HepG2 (cell line): ENCODE measurements around the gene ARL15. TPM values are rescaled to one million over a fixed set of nuclear protein-coding genes. Genes with fewer than 3 reads are reported as not detected.
A peak's percentile ranks its signal among the peaks of the same experiment; 100 is the strongest.

ENCODE experiments used
- CBFB ChIP-seq: sonication (generic); formaldehyde crosslinking; IDR thresholded peaks from 2 replicates; pipeline ENCODE4 v1.4.0; 2020; ENCODE audit warnings: missing genetic modification reagents
- PHF20 ChIP-seq: sonication (generic); formaldehyde crosslinking; IDR thresholded peaks from 2 replicates; pipeline ENCODE4 v1.5.0; 2020; ENCODE audit warnings: mild to moderate bottlenecking, missing genetic modification reagents
- PHF21A ChIP-seq: sonication (generic); formaldehyde crosslinking; IDR thresholded peaks from 2 replicates; pipeline ENCODE4 v1.5.0; 2020; ENCODE audit warnings: mild to moderate bottlenecking, missing genetic modification reagents
- SATB2 ChIP-seq: sonication (generic); formaldehyde crosslinking; IDR thresholded peaks from 2 replicates; pipeline ENCODE4 v1.5.0; 2020; ENCODE audit warnings: missing genetic modification reagents
- ZFP82 ChIP-seq: sonication (generic); formaldehyde crosslinking; IDR thresholded peaks from 2 replicates; pipeline ENCODE4 v1.5.1; 2020; ENCODE audit warnings: mild to moderate bottlenecking, missing genetic modification reagents, borderline replicate concordance
- ZFP90 ChIP-seq: sonication (generic); formaldehyde crosslinking; IDR thresholded peaks from 2 replicates; pipeline ENCODE4 v1.8.0; 2022; ENCODE audit warnings: missing genetic modification reagents, mild to moderate bottlenecking, inconsistent platforms, borderline replicate concordance
- ZIK1 ChIP-seq: sonication (generic); formaldehyde crosslinking; IDR thresholded peaks from 2 replicates; pipeline ENCODE4 v1.5.0; 2020; ENCODE audit warnings: mild to moderate bottlenecking, low read depth, missing genetic modification reagents, borderline replicate concordance
- ZNF33A ChIP-seq: sonication (generic); formaldehyde crosslinking; IDR thresholded peaks from 2 replicates; pipeline ENCODE4 v1.5.1; 2020; ENCODE audit warnings: missing genetic modification reagents, mild to moderate bottlenecking, moderate library complexity, borderline replicate concordance
- ZNF441 ChIP-seq: sonication (generic); formaldehyde crosslinking; IDR thresholded peaks from 2 replicates; pipeline ENCODE4 v1.7.0; 2021; ENCODE audit warnings: missing genetic modification reagents, borderline replicate concordance
- ZNF501 ChIP-seq: sonication (generic); formaldehyde crosslinking; IDR thresholded peaks from 2 replicates; pipeline ENCODE4 v1.5.1; 2020; ENCODE audit warnings: mild to moderate bottlenecking, moderate library complexity, missing genetic modification reagents
- ZZZ3 ChIP-seq: sonication (generic); formaldehyde crosslinking; IDR thresholded peaks from 2 replicates; pipeline ENCODE4 v1.4.0; 2020; ENCODE audit warnings: missing genetic modification reagents, mild to moderate bottlenecking, borderline replicate concordance
- polyA plus RNA-seq, 8 experiments: library from polyadenylated mRNA; depleted of rRNA in 3 of 8; stranded (reverse) in 7 of 8; unstranded in 1 of 8; fragments of >200 nt; fragmentation: Illumina TruSeq in 4 of 8; extraction: Trizol in 4 of 8; gene quantifications; 2 replicates each; pipeline versions ENCODE4 v1.2.1 to v1.2.3, GENCODE V29; 2011 to 2016; ENCODE audit warnings: low read depth in 4 of 8, missing spikeins in 1 of 8, mixed read lengths in 1 of 8; ENCODE audit not compliant: insufficient read depth in 1 of 8
- total RNA-seq, 5 experiments: library from RNA; depleted of rRNA; stranded (reverse); fragments of >200 nt; fragmentation: Illumina TruSeq; extraction: Trizol; gene quantifications; 2 replicates each; pipeline ENCODE4 v1.2.3, GENCODE V29; 2016; ENCODE audit warnings: low read depth in 1 of 5
- TF ChIP-seq, protein P1 (sequence below), 2 experiments: sonication (generic) in 1 of 2; formaldehyde crosslinking in 1 of 2; IDR thresholded peaks; 2 replicates each; pipeline versions ENCODE4 v1.4.0 to v1.6.1; 2018 to 2020; ENCODE audit warnings: missing genetic modification reagents in 2 of 2, borderline replicate concordance in 1 of 2, low read depth in 1 of 2, mild to moderate bottlenecking in 1 of 2, missing biosample characterization in 1 of 2
- TF ChIP-seq, protein P2 (sequence below): sonication (generic); formaldehyde crosslinking; IDR thresholded peaks from 2 replicates; pipeline ENCODE4; 2020; ENCODE audit warnings: missing genetic modification reagents, mild to moderate bottlenecking, borderline replicate concordance
- TF ChIP-seq, protein P3 (sequence below): sonication (generic); formaldehyde crosslinking; IDR thresholded peaks from 2 replicates; pipeline ENCODE4 v1.4.0; 2020; ENCODE audit warnings: mild to moderate bottlenecking, missing genetic modification reagents
- TF ChIP-seq, protein P4 (sequence below): IDR thresholded peaks from 2 replicates; pipeline ENCODE4 v1.6.1; 2016; ENCODE audit warnings: control low read depth

The ARL15 gene
- total and polyA plus RNA-seq, 2 of the 13 experiments (the other 11 are each of a cell fraction or from before 2014, with no cell fraction given), result 2.5 to 7.7 TPM

DNA sequence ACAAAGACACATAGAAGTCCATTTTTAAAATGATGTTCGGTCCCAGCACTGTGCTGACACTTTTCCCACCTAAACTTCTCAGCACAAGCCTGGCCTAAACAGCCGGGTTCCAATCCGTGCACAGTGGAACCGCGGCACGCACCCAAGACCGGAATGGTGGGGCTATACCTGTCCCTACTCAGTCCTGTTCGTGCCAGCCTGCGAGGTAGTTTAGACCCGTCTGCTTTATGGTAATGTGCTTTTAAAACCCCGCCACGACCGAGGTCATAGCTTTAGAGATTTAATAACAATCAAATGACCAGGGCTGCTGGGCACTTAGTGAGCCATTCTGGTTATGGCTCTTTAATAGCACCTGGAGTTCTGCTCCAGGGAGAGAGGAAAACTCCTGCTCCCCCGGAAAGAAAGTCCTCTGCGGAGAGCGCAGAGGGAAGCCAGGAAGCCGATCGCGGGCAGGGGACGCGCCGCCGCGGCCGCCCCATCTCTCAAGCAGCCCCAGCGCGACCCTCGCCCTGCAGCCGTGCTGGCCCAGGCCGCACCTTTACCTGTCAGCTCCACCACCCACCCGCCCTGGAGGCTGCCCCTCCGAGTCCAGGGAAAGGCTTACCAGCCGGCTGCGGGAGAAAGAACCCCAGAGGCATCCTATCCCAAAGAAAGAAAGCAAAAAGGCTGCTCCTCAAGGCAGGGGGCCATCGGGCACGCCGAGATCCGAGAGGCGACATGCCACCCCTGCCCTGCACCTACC lies 511 bp downstream of the ARL15 start (continued):
- TF ChIP-seq, protein P1, sequence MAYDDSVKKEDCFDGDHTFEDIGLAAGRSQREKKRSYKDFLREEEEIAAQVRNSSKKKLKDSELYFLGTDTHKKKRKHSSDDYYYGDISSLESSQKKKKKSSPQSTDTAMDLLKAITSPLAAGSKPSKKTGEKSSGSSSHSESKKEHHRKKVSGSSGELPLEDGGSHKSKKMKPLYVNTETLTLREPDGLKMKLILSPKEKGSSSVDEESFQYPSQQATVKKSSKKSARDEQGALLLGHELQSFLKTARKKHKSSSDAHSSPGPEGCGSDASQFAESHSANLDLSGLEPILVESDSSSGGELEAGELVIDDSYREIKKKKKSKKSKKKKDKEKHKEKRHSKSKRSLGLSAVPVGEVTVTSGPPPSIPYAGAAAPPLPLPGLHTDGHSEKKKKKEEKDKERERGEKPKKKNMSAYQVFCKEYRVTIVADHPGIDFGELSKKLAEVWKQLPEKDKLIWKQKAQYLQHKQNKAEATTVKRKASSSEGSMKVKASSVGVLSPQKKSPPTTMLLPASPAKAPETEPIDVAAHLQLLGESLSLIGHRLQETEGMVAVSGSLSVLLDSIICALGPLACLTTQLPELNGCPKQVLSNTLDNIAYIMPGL (CRISPR knock-in tag; IDR thresholded peaks at IDR 0.05; ENCODE audit: borderline replicate concordance in 1 of 2, low read depth in 1 of 2), result peak in 1 of 2 experiments; percentile 57; a peak in 1 of 4 replicates
- TF ChIP-seq ZNF501 (CRISPR knock-in tag) (peak; percentile 81), ZNF441 (CRISPR knock-in tag) (no peak), ZZZ3 (no peak), ZIK1 (CRISPR knock-in tag) (0 out of 2 replicates have a peak, but pooled peaks have one; percentile 7), ZFP82 (0 out of 2 replicates have a peak, but pooled peaks have one; percentile 66), CBFB (CRISPR knock-in tag) (0 out of 2 replicates have a peak, but pooled peaks have one; percentile 14), SATB2 (0 out of 2 replicates have a peak, but pooled peaks have one; percentile 12), PHF20 (CRISPR knock-in tag) (peak; percentile 58), ZNF33A (CRISPR knock-in tag) (peak; percentile 82; the same call in 1 of the 2 replicates), ZFP90 (CRISPR knock-in tag) (0 out of 2 replicates have a peak, but pooled peaks have one; percentile 26), PHF21A (CRISPR knock-in tag) (0 out of 2 replicates have a peak, but pooled peaks have one; percentile 40)
- TF ChIP-seq, protein P2, sequence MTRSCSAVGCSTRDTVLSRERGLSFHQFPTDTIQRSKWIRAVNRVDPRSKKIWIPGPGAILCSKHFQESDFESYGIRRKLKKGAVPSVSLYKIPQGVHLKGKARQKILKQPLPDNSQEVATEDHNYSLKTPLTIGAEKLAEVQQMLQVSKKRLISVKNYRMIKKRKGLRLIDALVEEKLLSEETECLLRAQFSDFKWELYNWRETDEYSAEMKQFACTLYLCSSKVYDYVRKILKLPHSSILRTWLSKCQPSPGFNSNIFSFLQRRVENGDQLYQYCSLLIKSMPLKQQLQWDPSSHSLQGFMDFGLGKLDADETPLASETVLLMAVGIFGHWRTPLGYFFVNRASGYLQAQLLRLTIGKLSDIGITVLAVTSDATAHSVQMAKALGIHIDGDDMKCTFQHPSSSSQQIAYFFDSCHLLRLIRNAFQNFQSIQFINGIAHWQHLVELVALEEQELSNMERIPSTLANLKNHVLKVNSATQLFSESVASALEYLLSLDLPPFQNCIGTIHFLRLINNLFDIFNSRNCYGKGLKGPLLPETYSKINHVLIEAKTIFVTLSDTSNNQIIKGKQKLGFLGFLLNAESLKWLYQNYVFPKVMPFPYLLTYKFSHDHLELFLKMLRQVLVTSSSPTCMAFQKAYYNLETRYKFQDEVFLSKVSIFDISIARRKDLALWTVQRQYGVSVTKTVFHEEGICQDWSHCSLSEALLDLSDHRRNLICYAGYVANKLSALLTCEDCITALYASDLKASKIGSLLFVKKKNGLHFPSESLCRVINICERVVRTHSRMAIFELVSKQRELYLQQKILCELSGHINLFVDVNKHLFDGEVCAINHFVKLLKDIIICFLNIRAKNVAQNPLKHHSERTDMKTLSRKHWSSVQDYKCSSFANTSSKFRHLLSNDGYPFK (CRISPR knock-in tag), result 0 out of 2 replicates have a peak, but pooled peaks have one; percentile 13
- TF ChIP-seq, protein P3, sequence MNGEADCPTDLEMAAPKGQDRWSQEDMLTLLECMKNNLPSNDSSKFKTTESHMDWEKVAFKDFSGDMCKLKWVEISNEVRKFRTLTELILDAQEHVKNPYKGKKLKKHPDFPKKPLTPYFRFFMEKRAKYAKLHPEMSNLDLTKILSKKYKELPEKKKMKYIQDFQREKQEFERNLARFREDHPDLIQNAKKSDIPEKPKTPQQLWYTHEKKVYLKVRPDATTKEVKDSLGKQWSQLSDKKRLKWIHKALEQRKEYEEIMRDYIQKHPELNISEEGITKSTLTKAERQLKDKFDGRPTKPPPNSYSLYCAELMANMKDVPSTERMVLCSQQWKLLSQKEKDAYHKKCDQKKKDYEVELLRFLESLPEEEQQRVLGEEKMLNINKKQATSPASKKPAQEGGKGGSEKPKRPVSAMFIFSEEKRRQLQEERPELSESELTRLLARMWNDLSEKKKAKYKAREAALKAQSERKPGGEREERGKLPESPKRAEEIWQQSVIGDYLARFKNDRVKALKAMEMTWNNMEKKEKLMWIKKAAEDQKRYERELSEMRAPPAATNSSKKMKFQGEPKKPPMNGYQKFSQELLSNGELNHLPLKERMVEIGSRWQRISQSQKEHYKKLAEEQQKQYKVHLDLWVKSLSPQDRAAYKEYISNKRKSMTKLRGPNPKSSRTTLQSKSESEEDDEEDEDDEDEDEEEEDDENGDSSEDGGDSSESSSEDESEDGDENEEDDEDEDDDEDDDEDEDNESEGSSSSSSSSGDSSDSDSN, result peak; percentile 76; the same call in 1 of the 2 replicates
- TF ChIP-seq, protein P4, sequence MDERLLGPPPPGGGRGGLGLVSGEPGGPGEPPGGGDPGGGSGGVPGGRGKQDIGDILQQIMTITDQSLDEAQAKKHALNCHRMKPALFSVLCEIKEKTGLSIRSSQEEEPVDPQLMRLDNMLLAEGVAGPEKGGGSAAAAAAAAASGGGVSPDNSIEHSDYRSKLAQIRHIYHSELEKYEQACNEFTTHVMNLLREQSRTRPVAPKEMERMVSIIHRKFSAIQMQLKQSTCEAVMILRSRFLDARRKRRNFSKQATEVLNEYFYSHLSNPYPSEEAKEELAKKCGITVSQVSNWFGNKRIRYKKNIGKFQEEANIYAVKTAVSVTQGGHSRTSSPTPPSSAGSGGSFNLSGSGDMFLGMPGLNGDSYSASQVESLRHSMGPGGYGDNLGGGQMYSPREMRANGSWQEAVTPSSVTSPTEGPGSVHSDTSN (CRISPR knock-in tag), result no peak
